SK-N-SH (cell line): ENCODE measurements around the gene CIT.

ENCODE experiments used
- CHD2 ChIP-seq: fragments of 150-350 bp; IDR thresholded peaks from 2 replicates; pipeline ENCODE4 v1.6.1; 2018; ENCODE audit warnings: low read length; ENCODE audit not compliant: partially characterized antibody
- EP300 ChIP-seq, 2 experiments: IDR thresholded peaks; 2 replicates each; pipeline versions ENCODE4 v1.4.0 to v1.6.1; 2012; ENCODE audit warnings: borderline replicate concordance in 1 of 2, low read depth in 1 of 2, low read length in 1 of 2
- FOXM1 ChIP-seq: IDR thresholded peaks from 2 replicates; pipeline ENCODE4 v1.4.0; 2012; ENCODE audit warnings: low read depth, mild to moderate bottlenecking
- JUND ChIP-seq: IDR thresholded peaks from 2 replicates; pipeline ENCODE4 v1.4.0; 2012
- POLR2AphosphoS5 ChIP-seq: IDR thresholded peaks from 2 replicates; pipeline ENCODE4 v1.6.1; 2012; ENCODE audit warnings: low read depth, low read length
- RAD21 ChIP-seq: IDR thresholded peaks from 2 replicates; pipeline ENCODE4 v1.6.1; 2012; ENCODE audit warnings: mild to moderate bottlenecking, low read length
- RCOR1 ChIP-seq: fragments of 150-350 bp; IDR thresholded peaks from 2 replicates; pipeline ENCODE4 v1.6.1; 2017; ENCODE audit warnings: antibody characterized with exemption, low read length
- TAF1 ChIP-seq: IDR thresholded peaks from 2 replicates; pipeline ENCODE4 v1.6.1; 2012; ENCODE audit warnings: low read depth, mild to moderate bottlenecking, low read length, moderate library complexity, borderline replicate concordance
- TF ChIP-seq, protein P1 (sequence below): fragments of 200-600 bp; sonication (generic); IDR thresholded peaks from 2 replicates; pipeline ENCODE4 v1.6.1; 2017; ENCODE audit warnings: antibody characterized with exemption, mild to moderate bottlenecking, moderate library complexity
- TF ChIP-seq, protein P2 (sequence below): fragments of 150-350 bp; IDR thresholded peaks from 2 replicates; pipeline ENCODE4 v1.6.1; 2017; ENCODE audit warnings: antibody characterized with exemption, low read length, low read depth, borderline replicate concordance

DNA sequence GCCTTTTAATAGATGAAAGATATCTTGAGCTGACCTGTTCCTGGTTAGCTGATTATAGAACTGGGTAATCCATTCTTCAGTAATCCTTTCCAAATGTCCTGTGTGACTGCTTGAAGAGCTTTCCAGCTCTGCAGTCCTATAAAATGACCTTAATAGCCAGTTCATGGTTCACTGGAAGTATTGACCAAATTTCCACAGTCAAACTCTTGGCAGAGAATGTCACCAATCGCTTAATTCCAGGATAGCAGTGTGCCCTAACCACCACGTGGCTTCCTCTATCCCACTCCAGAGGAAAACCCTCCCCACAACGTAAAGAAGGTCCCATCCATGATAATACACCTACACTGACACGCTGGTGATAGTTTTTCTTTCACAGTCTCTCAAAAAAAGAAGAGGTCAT is 191.7 kb downstream of the CIT start:
- TF ChIP-seq POLR2AphosphoS5 (no peak), EP300 (IDR thresholded peaks at IDR 0.05; ENCODE audit: borderline replicate concordance in 1 of 2, low read depth in 1 of 2, low read length in 1 of 2) (no peak), FOXM1 (no peak), CHD2 (no peak), TAF1 (no peak), JUND (no peak), RCOR1 (no peak), RAD21 (no peak)
- TF ChIP-seq, protein P1, sequence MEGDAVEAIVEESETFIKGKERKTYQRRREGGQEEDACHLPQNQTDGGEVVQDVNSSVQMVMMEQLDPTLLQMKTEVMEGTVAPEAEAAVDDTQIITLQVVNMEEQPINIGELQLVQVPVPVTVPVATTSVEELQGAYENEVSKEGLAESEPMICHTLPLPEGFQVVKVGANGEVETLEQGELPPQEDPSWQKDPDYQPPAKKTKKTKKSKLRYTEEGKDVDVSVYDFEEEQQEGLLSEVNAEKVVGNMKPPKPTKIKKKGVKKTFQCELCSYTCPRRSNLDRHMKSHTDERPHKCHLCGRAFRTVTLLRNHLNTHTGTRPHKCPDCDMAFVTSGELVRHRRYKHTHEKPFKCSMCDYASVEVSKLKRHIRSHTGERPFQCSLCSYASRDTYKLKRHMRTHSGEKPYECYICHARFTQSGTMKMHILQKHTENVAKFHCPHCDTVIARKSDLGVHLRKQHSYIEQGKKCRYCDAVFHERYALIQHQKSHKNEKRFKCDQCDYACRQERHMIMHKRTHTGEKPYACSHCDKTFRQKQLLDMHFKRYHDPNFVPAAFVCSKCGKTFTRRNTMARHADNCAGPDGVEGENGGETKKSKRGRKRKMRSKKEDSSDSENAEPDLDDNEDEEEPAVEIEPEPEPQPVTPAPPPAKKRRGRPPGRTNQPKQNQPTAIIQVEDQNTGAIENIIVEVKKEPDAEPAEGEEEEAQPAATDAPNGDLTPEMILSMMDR, result no peak
- TF ChIP-seq, protein P2, sequence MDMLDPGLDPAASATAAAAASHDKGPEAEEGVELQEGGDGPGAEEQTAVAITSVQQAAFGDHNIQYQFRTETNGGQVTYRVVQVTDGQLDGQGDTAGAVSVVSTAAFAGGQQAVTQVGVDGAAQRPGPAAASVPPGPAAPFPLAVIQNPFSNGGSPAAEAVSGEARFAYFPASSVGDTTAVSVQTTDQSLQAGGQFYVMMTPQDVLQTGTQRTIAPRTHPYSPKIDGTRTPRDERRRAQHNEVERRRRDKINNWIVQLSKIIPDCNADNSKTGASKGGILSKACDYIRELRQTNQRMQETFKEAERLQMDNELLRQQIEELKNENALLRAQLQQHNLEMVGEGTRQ, result no peak
